CD1c-positive myeloid dendritic cell (primary cell): ENCODE results near the gene TMBIM4.

ENCODE experiments used
- DNase-seq: peaks from one replicate; pipeline ENCODE4 v3.0.0-alpha.2; 2016; ENCODE audit errors: extremely low spot score

TMBIM4 gene

GRCh38 chr12:66140731-66141130, 29.1 kb downstream of the TMBIM4 start:
- DNase-seq = no peak

GRCh38 chr12:66139328-66139727, 30.5 kb downstream of the TMBIM4 start:
- no peak for DNase-seq

- DNase-seq = no peak
These were observed 31.9 kb downstream of the TMBIM4 start for GRCh38 chr12:66137937-66138336.

GRCh38 chr12:66132408-66132807, 37.4 kb downstream of the TMBIM4 start:
- no peak for DNase-seq

GRCh38 chr12:66131067-66131688, 38.6 kb downstream of the TMBIM4 start:
- no peak for DNase-seq

GRCh38 chr12:66130267-66131066, 39.3 kb downstream of the TMBIM4 start, which contains the start of gene LLPH:
Gene LLPH (minus strand): TSS chr12:66130750. CDS start chr12:66129106, 1,644 bp downstream.
- DNase-seq = peak; percentile 94

- no peak for DNase-seq
These were observed 39.9 kb downstream of the TMBIM4 start for GRCh38 chr12:66129934-66130266.

GRCh38 chr12:66127650-66128049, 42.1 kb downstream of the TMBIM4 start:
- DNase-seq = no peak

GRCh38 chr12:66120477-66120876, 49.3 kb downstream of the TMBIM4 start:
- DNase-seq = no peak

- DNase-seq = no peak
These were observed 49.9 kb downstream of the TMBIM4 start for GRCh38 chr12:66119870-66120241.

- no peak for DNase-seq
These were observed 50.4 kb downstream of the TMBIM4 start for GRCh38 chr12:66119229-66119869.

GRCh38 chr12:66118240-66118891, 51.4 kb downstream of the TMBIM4 start:
- no peak for DNase-seq

GRCh38 chr12:66117242-66117641, 52.6 kb downstream of the TMBIM4 start:
- no peak for DNase-seq

GRCh38 chr12:66115071-66115600, 54.7 kb downstream of the TMBIM4 start:
- no peak for DNase-seq

GRCh38 chr12:66113471-66113870, 56.3 kb downstream of the TMBIM4 start:
- DNase-seq = no peak

- no peak for DNase-seq
These were observed 58.2 kb downstream of the TMBIM4 start for GRCh38 chr12:66111605-66112004.

- no peak for DNase-seq
These were observed 60.7 kb downstream of the TMBIM4 start for GRCh38 chr12:66109056-66109455.

GRCh38 chr12:66108386-66108785, 61.4 kb downstream of the TMBIM4 start:
- no peak for DNase-seq

GRCh38 chr12:66107451-66107915, 62.3 kb downstream of the TMBIM4 start:
- peak; percentile 93 for DNase-seq

GRCh38 chr12:66103016-66103913, 66.5 kb downstream of the TMBIM4 start:
- DNase-seq = no peak
